Mesothelial cell of epicardium (in vitro differentiated cells): Measurements from ENCODE around the gene MPO. TPM values are rescaled to one million over a fixed set of nuclear protein-coding genes. Genes with fewer than 3 reads are reported as not detected.

Source experiments
- DNase-seq, 2 experiments: peaks; one replicate each; pipeline ENCODE4 v3.0.0; 2021; ENCODE audit warnings: low spot score in 2 of 2; ENCODE audit not compliant: unreplicated experiment in 2 of 2
- H3K27ac Mint-ChIP-seq: 2 replicates; pipeline ENCODE4 v1.8.0; 2021; ENCODE audit warnings: mixed read lengths
- H3K27me3 Mint-ChIP-seq: 2 replicates; pipeline ENCODE4 v1.8.0; 2021; ENCODE audit warnings: low read depth, mixed read lengths
- H3K36me3 Mint-ChIP-seq: 2 replicates; pipeline ENCODE4 v1.8.0; 2021; ENCODE audit warnings: mixed read lengths
- H3K4me1 Mint-ChIP-seq: 2 replicates; pipeline ENCODE4 v1.8.0; 2021; ENCODE audit warnings: mixed read lengths
- H3K4me3 Mint-ChIP-seq: 2 replicates; pipeline ENCODE4 v1.8.0; 2021; ENCODE audit warnings: mild to moderate bottlenecking, moderate library complexity, mixed read lengths
- H3K9me3 Mint-ChIP-seq: 2 replicates; pipeline ENCODE4 v1.8.0; 2021; ENCODE audit warnings: mixed read lengths
- total RNA-seq: library from RNA; stranded (reverse); gene quantifications from 3 replicates; pipeline ENCODE4 v1.2.1, GENCODE V29; 2021
- TF ChIP-seq, protein P1 (sequence below): fragments of 200-600 bp; sonication (generic); IDR thresholded peaks from one replicate; pipeline ENCODE4 v1.5.0; 2021; ENCODE audit warnings: antibody characterized with exemption; ENCODE audit not compliant: unreplicated experiment

Gene MPO
- total RNA-seq, 1 donor from 2014 or later: not detected

GRCh38 chr17:58235821-58236220 is 44.9 kb downstream of the MPO start:
- H3K4me1 Mint-ChIP-seq: peaks cover 6% of the 10 kb centered on the region
- H3K27me3 Mint-ChIP-seq: peaks cover 92% of the 10 kb centered on the region
- no peak overlapping the region for H3K27ac Mint-ChIP-seq
- H3K36me3 Mint-ChIP-seq: no peaks in the 10 kb centered on the region
- no peak for DNase-seq
- H3K4me3 Mint-ChIP-seq: no peak overlapping the region
- TF ChIP-seq, protein P1, sequence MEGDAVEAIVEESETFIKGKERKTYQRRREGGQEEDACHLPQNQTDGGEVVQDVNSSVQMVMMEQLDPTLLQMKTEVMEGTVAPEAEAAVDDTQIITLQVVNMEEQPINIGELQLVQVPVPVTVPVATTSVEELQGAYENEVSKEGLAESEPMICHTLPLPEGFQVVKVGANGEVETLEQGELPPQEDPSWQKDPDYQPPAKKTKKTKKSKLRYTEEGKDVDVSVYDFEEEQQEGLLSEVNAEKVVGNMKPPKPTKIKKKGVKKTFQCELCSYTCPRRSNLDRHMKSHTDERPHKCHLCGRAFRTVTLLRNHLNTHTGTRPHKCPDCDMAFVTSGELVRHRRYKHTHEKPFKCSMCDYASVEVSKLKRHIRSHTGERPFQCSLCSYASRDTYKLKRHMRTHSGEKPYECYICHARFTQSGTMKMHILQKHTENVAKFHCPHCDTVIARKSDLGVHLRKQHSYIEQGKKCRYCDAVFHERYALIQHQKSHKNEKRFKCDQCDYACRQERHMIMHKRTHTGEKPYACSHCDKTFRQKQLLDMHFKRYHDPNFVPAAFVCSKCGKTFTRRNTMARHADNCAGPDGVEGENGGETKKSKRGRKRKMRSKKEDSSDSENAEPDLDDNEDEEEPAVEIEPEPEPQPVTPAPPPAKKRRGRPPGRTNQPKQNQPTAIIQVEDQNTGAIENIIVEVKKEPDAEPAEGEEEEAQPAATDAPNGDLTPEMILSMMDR: no peak
- H3K9me3 Mint-ChIP-seq: no peaks in the 10 kb centered on the region

DNA sequence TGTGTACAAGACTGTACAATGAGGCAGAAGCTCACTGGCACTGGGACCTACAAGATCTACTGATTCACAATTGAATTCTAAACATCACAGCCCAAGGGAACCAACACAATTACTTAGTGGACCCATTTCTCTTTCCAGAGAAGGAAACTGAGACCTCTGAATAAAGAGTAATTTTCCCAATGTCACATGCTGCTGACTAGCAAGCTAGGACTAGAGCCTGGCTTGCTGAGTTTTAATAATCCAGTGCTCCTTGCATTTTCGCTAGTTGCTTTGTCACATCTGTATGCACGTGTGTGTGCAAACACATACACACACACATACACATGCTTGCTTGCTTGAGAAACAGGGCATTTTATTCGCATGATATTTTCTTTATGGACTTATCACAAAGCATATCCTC is 46.2 kb downstream of the MPO start:
- Mint-ChIP-seq H3K27ac (no peak overlapping the region), H3K36me3 (no peaks in the 10 kb centered on the region), H3K4me1 (peaks cover 6% of the 10 kb centered on the region), H3K27me3 (peaks cover 83% of the 10 kb centered on the region), H3K9me3 (no peaks in the 10 kb centered on the region), H3K4me3 (no peak overlapping the region)
- no peak for DNase-seq
- TF ChIP-seq, protein P1: no peak

GRCh38 chr17:58233543-58233942 is 47.2 kb downstream of the MPO start:
- no peaks in the 10 kb centered on the region for H3K9me3 Mint-ChIP-seq
- H3K27ac Mint-ChIP-seq: no peak overlapping the region
- H3K36me3 Mint-ChIP-seq: no peaks in the 10 kb centered on the region
- no peak for DNase-seq
- peaks cover 6% of the 10 kb centered on the region for H3K4me1 Mint-ChIP-seq
- TF ChIP-seq, protein P1: no peak
- no peak overlapping the region for H3K4me3 Mint-ChIP-seq
- H3K27me3 Mint-ChIP-seq: peaks cover 82% of the 10 kb centered on the region

DNA sequence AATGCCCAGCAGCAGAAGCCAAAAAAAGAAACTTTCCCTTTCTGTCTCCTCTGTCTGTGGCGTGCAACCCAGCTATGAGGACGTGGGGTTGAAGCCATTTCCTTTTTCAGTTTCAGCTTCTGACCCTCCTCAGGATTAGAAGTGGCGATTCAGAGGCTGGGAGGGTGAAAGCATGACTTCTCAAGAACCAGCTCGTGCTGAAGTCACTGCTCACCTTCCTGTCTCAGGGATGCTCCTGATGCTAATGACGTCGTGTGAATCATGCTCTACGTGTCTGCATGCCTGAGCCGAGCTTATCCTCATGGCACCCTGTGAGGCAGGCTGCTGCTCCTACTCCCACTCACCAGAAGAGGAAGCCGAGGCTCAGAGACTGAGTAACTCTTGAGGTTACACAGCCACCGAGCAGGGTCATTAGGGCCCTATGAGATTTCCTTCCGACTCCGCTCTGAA is 48.0 kb downstream of the MPO start:
- no peaks in the 10 kb centered on the region for H3K9me3 Mint-ChIP-seq
- TF ChIP-seq, protein P1: no peak
- H3K27me3 Mint-ChIP-seq: peaks cover 80% of the 10 kb centered on the region
- DNase-seq: no peak
- no peak overlapping the region for H3K27ac Mint-ChIP-seq
- H3K4me3 Mint-ChIP-seq: no peak overlapping the region
- H3K36me3 Mint-ChIP-seq: no peaks in the 10 kb centered on the region
- peaks cover 6% of the 10 kb centered on the region for H3K4me1 Mint-ChIP-seq

DNA sequence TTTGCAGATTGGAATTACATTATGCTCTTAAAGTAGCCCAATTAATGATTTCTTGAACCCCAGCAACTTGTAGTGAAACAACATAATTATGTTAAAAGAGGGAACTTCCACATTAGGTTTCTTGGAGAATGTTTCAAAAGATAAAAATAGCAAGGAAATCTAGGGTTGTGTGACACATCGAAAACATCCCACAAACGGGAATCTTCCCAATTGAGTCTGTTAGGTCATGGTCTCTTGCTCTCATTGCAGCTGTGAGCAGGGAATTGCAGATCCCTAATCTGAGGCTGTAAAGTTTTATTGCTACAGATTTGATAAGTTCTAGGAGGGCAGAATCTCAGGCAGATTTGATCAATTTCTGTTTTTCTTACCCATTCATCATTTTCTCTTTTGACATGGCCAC is 49.1 kb downstream of the MPO start:
- H3K27me3 Mint-ChIP-seq: peaks cover 75% of the 10 kb centered on the region
- no peak overlapping the region for H3K27ac Mint-ChIP-seq
- H3K9me3 Mint-ChIP-seq: no peaks in the 10 kb centered on the region

More for the DNA sequence above, 49.1 kb downstream of the MPO start:
- Mint-ChIP-seq H3K36me3 (no peaks in the 10 kb centered on the region), H3K4me1 (peaks cover 6% of the 10 kb centered on the region), H3K4me3 (no peak overlapping the region)
- DNase-seq: no peak
- TF ChIP-seq, protein P1: no peak
